Measurements from ENCODE around the gene EPAS1. TPM values are rescaled to one million over a fixed set of nuclear protein-coding genes. Genes with fewer than 3 reads are reported as not detected.

Gene EPAS1
- polyA plus RNA-seq, 1 of the 3 experiments (the other 2 are of a cell fraction) = 69.2 TPM

- Histone ChIP-seq H3K4me3 (ENCODE audit: low read depth in 2 of 2, low read length in 1 of 2) (peak overlapping the region in 1 of 2 experiments; percentile 25; a peak in 2 of 4 replicates), H3K27ac (ENCODE audit: low read depth in 2 of 2, low read length in 1 of 2) (peak overlapping the region; percentile 92 to 98), H2AFZ (ENCODE audit: low read depth) (no peak overlapping the region), H4K20me1 (ENCODE audit: insufficient read depth) (no peaks in the 10 kb centered on the region), H3F3A (replicated peaks; ENCODE audit: insufficient read depth) (peaks cover 30% of the 10 kb centered on the region), H3K36me3 (replicated peaks in 1 of 2; ENCODE audit: control insufficient read depth in 1 of 2, insufficient read depth in 2 of 2, low read length in 1 of 2) (peaks cover 0 to 9% of the 10 kb centered on the region in 2 experiments), H3K9me3 (no peaks in the 10 kb centered on the region), H3K9me2 (no peaks in the 10 kb centered on the region), H3K9ac (peak overlapping the region; percentile 69), H3K4me1 (ENCODE audit: control insufficient read depth in 1 of 2, insufficient read depth in 2 of 2, low read depth in 1 of 2, low read length in 1 of 2) (peaks cover 46 to 69% of the 10 kb centered on the region in 2 experiments), H3K4me2 (peak overlapping the region; percentile 61), H3K79me2 (ENCODE audit: insufficient read depth) (peaks cover 91% of the 10 kb centered on the region), H3K27me3 (ENCODE audit: insufficient read depth) (no peaks in the 10 kb centered on the region)
- peak; percentile 50 for DNase-seq
- WGBS (ENCODE audit: low lambda C conversion rate) = 2% methylated on average over 11 of the region's 11 CpGs
- CTCF ChIA-PET = interaction anchor here (1.3 to 4.0 kb wide), 5 partner anchors 9 to 304 kb away, joined by 3 to 16 read pairs (median 4); no protein-coding TSS in a partner anchor
- POLR2A ChIA-PET = no interaction called here
- TF ChIP-seq GATA2 (CRISPR knock-in tag; IDR thresholded peaks at IDR 0.05) (peak; percentile 16; the same call in 1 of the 2 replicates), RCOR1 (IDR thresholded peaks at IDR 0.05; ENCODE audit: low read length) (no peak), IRF3 (IDR thresholded peaks at IDR 0.05; ENCODE audit: low read depth, low read length) (no peak), REST (IDR thresholded peaks at IDR 0.05; ENCODE audit: low read depth, low read length) (peak; percentile 26), TCF12 (IDR thresholded peaks at IDR 0.05) (peak; percentile 96), EP300 (IDR thresholded peaks at IDR 0.05; ENCODE audit: borderline replicate concordance in 1 of 2, low read depth in 1 of 2, low read length in 1 of 2) (peak; percentile 12 to 96; a peak in 3 of 4 replicates), JUND (IDR thresholded peaks at IDR 0.05) (peak; percentile 91), FOSL2 (IDR thresholded peaks at IDR 0.05; ENCODE audit: borderline replicate concordance, low read depth) (peak; percentile 97), POLR2AphosphoS5 (IDR thresholded peaks at IDR 0.05; ENCODE audit: low read depth, low read length) (peak; percentile 85; the same call in 1 of the 2 replicates), USF1 (IDR thresholded peaks at IDR 0.05; ENCODE audit: borderline replicate concordance, low read depth) (no peak; the same call in 1 of the 2 replicates), RXRA (IDR thresholded peaks at IDR 0.05; ENCODE audit: borderline replicate concordance, low read depth) (peak; percentile 95), SIN3A (IDR thresholded peaks at IDR 0.05; ENCODE audit: borderline replicate concordance, low read depth, low read length) (peak; percentile 91; the same call in 1 of the 2 replicates), ZBTB33 (IDR thresholded peaks at IDR 0.05; ENCODE audit: borderline replicate concordance, low read depth) (peak; percentile 88; the same call in 1 of the 2 replicates), TAF1 (IDR thresholded peaks at IDR 0.05; ENCODE audit: borderline replicate concordance, low read depth, low read length) (peak; percentile 61; the same call in 1 of the 2 replicates), SMC3 (IDR thresholded peaks at IDR 0.05; ENCODE audit: low read depth, low read length) (no peak), MEF2A (IDR thresholded peaks at IDR 0.05; ENCODE audit: borderline replicate concordance, low read depth) (peak; percentile 68; the same call in 1 of the 2 replicates), CHD2 (IDR thresholded peaks at IDR 0.05; ENCODE audit: low read length, partially characterized antibody) (no peak), NFIC (IDR thresholded peaks at IDR 0.05; ENCODE audit: borderline replicate concordance) (peak; percentile 100), MXI1 (IDR thresholded peaks at IDR 0.05; ENCODE audit: low read depth, low read length) (no peak), FOXJ3 (CRISPR knock-in tag; IDR thresholded peaks at IDR 0.05) (no peak), EZH2phosphoT487 (IDR thresholded peaks at IDR 0.05; ENCODE audit: borderline replicate concordance, low read depth) (no peak), FOXM1 (IDR thresholded peaks at IDR 0.05; ENCODE audit: low read depth) (peak; percentile 93; the same call in 1 of the 2 replicates), MAX (IDR thresholded peaks at IDR 0.05; ENCODE audit: low read depth) (peak; percentile 88)
Measured at GRCh38 chr2:46315103-46315890, 18.1 kb downstream of the EPAS1 start.
